GM12878 (cell line): ENCODE results near the gene SOX11. TPM values are rescaled to one million over a fixed set of nuclear protein-coding genes. Genes with fewer than 3 reads are reported as not detected.

Source experiments
- ATAC-seq: fragments of 200-7000 bp; cut with Tn5 transposase; 3 replicates; pipeline ENCODE4 v1.9.1; 2020; ENCODE audit warnings: mild to moderate bottlenecking, moderate library complexity
- BruUV-seq: library from RNA; stranded (reverse); fragments of 400-500 nt; replicated peaks from 2 replicates; lab custom pipeline; 2021; lab: Mats Ljungman, UMichigan
- CTCF ChIA-PET: fragments of 300-600 bp; sonication (Branson Sonifier 250); formaldehyde crosslinking; extraction: SDS; loops from one replicate; lab custom pipeline; 2021; ENCODE audit warnings: inconsistent platforms; lab: Yijun Ruan, JAX
- POLR2A ChIA-PET: fragments of 350-600 bp; formaldehyde crosslinking; extraction: SDS; loops from one replicate; lab custom pipeline; 2021; ENCODE audit warnings: inconsistent platforms; lab: Charles Lee
- RAD21 ChIA-PET: fragments of 300-600 bp; sonication (Branson Sonifier 250); formaldehyde crosslinking; loops from one replicate; lab custom pipeline; 2023; ENCODE audit warnings: antibody characterized with exemption; ENCODE audit not compliant: unreplicated experiment; lab: Charles Lee
- SMC1A ChIA-PET: fragments of 300-600 bp; sonication (Branson Sonifier 250); formaldehyde crosslinking; loops from one replicate; lab custom pipeline; 2023; ENCODE audit not compliant: unreplicated experiment, uncharacterized antibody; lab: Charles Lee
- DNase-seq: peaks from one replicate; pipeline ENCODE4 v3.0.0-alpha.2; 2011; ENCODE audit warnings: low read depth, low spot score
- FAIRE-seq: peaks from 3 replicates; lab custom pipeline; 2011; peaks lifted over from hg19 to GRCh38; lab: Jason Lieb, UNC
- H2AFZ ChIP-seq: 2 replicates; pipeline ENCODE4 v1.6.0; 2011; ENCODE audit warnings: low read depth, low read length, control low read depth; ENCODE audit not compliant: control insufficient read depth
- H3K27ac ChIP-seq: 2 replicates; pipeline ENCODE4 v1.5.1; 2011; ENCODE audit warnings: control low read depth; ENCODE audit not compliant: control insufficient read depth, insufficient read depth
- H3K27me3 ChIP-seq, 2 experiments: replicated peaks in 1 of 2; 2 replicates each; pipeline versions ENCODE4 v1.6.0 to v1.6.1; 2011; ENCODE audit warnings: low read length in 1 of 2; ENCODE audit not compliant: control insufficient read depth in 2 of 2, insufficient read depth in 2 of 2
- H3K36me3 ChIP-seq, 2 experiments: 2 replicates each; pipeline ENCODE4 v1.5.1; 2011; ENCODE audit warnings: low read length in 1 of 2; ENCODE audit not compliant: control insufficient read depth in 2 of 2, insufficient read depth in 2 of 2
- H3K4me1 ChIP-seq: 2 replicates; pipeline ENCODE4 v1.6.1; 2011; ENCODE audit warnings: mild to moderate bottlenecking, low read length, moderate library complexity, mixed read lengths; ENCODE audit not compliant: control insufficient read depth, insufficient read depth
- H3K4me2 ChIP-seq: 2 replicates; pipeline ENCODE4 v1.6.0; 2011; ENCODE audit warnings: control low read depth; ENCODE audit not compliant: control insufficient read depth, insufficient read depth
- H3K4me3 ChIP-seq: fragments of 200-600 bp; sonication (generic); 2 replicates; pipeline ENCODE4 v1.5.1; 2016
- H3K79me2 ChIP-seq: 2 replicates; pipeline ENCODE4 v1.6.0; 2011; ENCODE audit warnings: low read length; ENCODE audit not compliant: control insufficient read depth, insufficient read depth
- H3K9ac ChIP-seq: 2 replicates; pipeline ENCODE4 v1.8.0; 2011; ENCODE audit warnings: low read length, control low read depth, mixed read lengths; ENCODE audit not compliant: control insufficient read depth, insufficient read depth
- H3K9me3 ChIP-seq: replicated peaks from 3 replicates; pipeline ENCODE4 v1.5.1; 2011; ENCODE audit warnings: mild to moderate bottlenecking, low read length; ENCODE audit not compliant: control insufficient read depth, insufficient read depth
- H4K20me1 ChIP-seq: 2 replicates; pipeline ENCODE4 v1.6.0; 2011; ENCODE audit not compliant: control insufficient read depth, insufficient read depth
- GATAD2B ChIP-seq: fragments of 450-650 bp; conservative IDR thresholded peaks from 2 replicates; pipeline ENCODE4 v1.6.1; 2017; ENCODE audit warnings: low read depth, mild to moderate bottlenecking, moderate library complexity
- NFYA ChIP-seq: IDR thresholded peaks from 2 replicates; pipeline ENCODE4 v1.6.1; 2011; ENCODE audit warnings: low read depth, mild to moderate bottlenecking, low read length, improper control_type of control experiment, borderline replicate concordance
- NR2C1 ChIP-seq: fragments of 450-650 bp; IDR thresholded peaks from 2 replicates; pipeline ENCODE4 v1.6.1; 2017; ENCODE audit warnings: antibody characterized with exemption, mild to moderate bottlenecking, moderate library complexity
- POLR2AphosphoS2 ChIP-seq: IDR thresholded peaks from 2 replicates; pipeline ENCODE4 v1.6.1; 2011; ENCODE audit warnings: low read depth, mild to moderate bottlenecking, low read length, improper control_type of control experiment, moderate library complexity
- RAD51 ChIP-seq: fragments of 450-650 bp; IDR thresholded peaks from 2 replicates; pipeline ENCODE4 v1.6.1; 2016; ENCODE audit warnings: moderate library complexity, mild to moderate bottlenecking, inconsistent platforms
- RBBP5 ChIP-seq: fragments of 200-600 bp; sonication (generic); conservative IDR thresholded peaks from 2 replicates; pipeline ENCODE4 v1.6.1; 2016
- SMAD1 ChIP-seq: fragments of 450-650 bp; IDR thresholded peaks from 2 replicates; pipeline ENCODE4 v1.6.1; 2018; ENCODE audit warnings: mild to moderate bottlenecking, low read depth; ENCODE audit not compliant: partially characterized antibody
- SMARCA5 ChIP-seq: fragments of 450-650 bp; IDR thresholded peaks from 2 replicates; pipeline ENCODE4 v1.6.1; 2017; ENCODE audit warnings: mild to moderate bottlenecking
- SREBF2 ChIP-seq: IDR thresholded peaks from 2 replicates; pipeline ENCODE4 v1.6.1; 2012; ENCODE audit warnings: mild to moderate bottlenecking, low read length
- ZBED1 ChIP-seq: IDR thresholded peaks from 2 replicates; pipeline ENCODE4 v1.6.1; 2016; ENCODE audit warnings: borderline replicate concordance
- ZBTB11 ChIP-seq: fragments of 450-650 bp; formaldehyde crosslinking; IDR thresholded peaks from 2 replicates; pipeline ENCODE4 v1.5.0; 2022; ENCODE audit warnings: mild to moderate bottlenecking, missing genetic modification characterization
- ZNF217 ChIP-seq: fragments of 450-650 bp; IDR thresholded peaks from 2 replicates; pipeline ENCODE4 v1.6.1; 2017; ENCODE audit warnings: antibody characterized with exemption, mild to moderate bottlenecking
- WGBS: methylation state at CpG from one replicate; pipeline ENCODE4 v1.1.6; 2016; ENCODE audit warnings: low lambda C conversion rate; ENCODE audit not compliant: insufficient replicate concordance, insufficient coverage; ENCODE audit errors: missing lambda C conversion rate; 5-methylcytosine and 5-hydroxymethylcytosine counted together
- in situ Hi-C: fragments of 300-500 bp; cut with MboI; formaldehyde crosslinking; loops from 9 replicates; pipeline ENCODE4 v1.14.3; 2018; ENCODE audit warnings: mixed read lengths
- intact Hi-C: fragments of 100-400 bp; cut with micrococcal nuclease; formaldehyde crosslinking; loops from one replicate; pipeline ENCODE4 v1.14.2; 2022; ENCODE audit not compliant: unreplicated experiment
- polyA plus RNA-seq, 11 experiments: library from polyadenylated mRNA; depleted of rRNA in 4 of 11; unstranded in 6 of 11; stranded (reverse) in 5 of 11; fragments of >200 nt; fragmentation: Nextera tagmentation in 4 of 11; fragmentation: Illumina TruSeq in 1 of 11; extraction: Ambion mirVana in 4 of 11; extraction: Trizol in 1 of 11; gene quantifications; 1 replicate in 1 of 11; 2 replicates in 10 of 11; pipeline versions ENCODE4 v1.2.1 to v1.2.3, GENCODE V29; 2011 to 2016; ENCODE audit warnings: inconsistent platforms in 2 of 11, missing spikeins in 2 of 11, low read depth in 1 of 11
- total RNA-seq, 4 experiments: library from RNA; depleted of rRNA in 3 of 4; stranded (reverse); fragments of >200 nt in 3 of 4; fragmentation: Illumina TruSeq in 1 of 4; extraction: Trizol in 1 of 4; gene quantifications; 2 replicates each; pipeline versions ENCODE4 v1.2.1 to v1.2.3, GENCODE V29; 2013 to 2021
- TF ChIP-seq, protein P1 (sequence below): IDR thresholded peaks from 2 replicates; pipeline ENCODE4 v1.6.1; 2012; ENCODE audit warnings: mild to moderate bottlenecking, low read depth, low read length

Gene SOX11
- total and polyA plus RNA-seq, 10 of the 15 experiments (the other 5 are each of a cell fraction or from before 2014, with no cell fraction given): 0.03 to 0.04 (median 0.03) TPM; not detected in 7

- Histone ChIP-seq H3K27ac (no peak overlapping the region), H2AFZ (no peak overlapping the region), H3K9me3 (no peaks in the 10 kb centered on the region), H3K4me1 (no peaks in the 10 kb centered on the region)
- intact Hi-C loops: no loop called here
- CTCF ChIA-PET: no interaction called here
- no peak for TF ChIP-seq POLR2AphosphoS2
- no peak for TF ChIP-seq RAD51
- no peak for TF ChIP-seq NR2C1
- TF ChIP-seq, all 136 proteins: peak for 0
- Histone ChIP-seq H3K79me2 (no peaks in the 10 kb centered on the region), H3K36me3 (no peaks in the 10 kb centered on the region), H4K20me1 (no peaks in the 10 kb centered on the region), H3K4me3 (no peak overlapping the region), H3K27me3 (no peaks in the 10 kb centered on the region), H3K9ac (no peak overlapping the region), H3K4me2 (no peak overlapping the region)
- RAD21 ChIA-PET: no interaction called here
- POLR2A ChIA-PET: no interaction called here
- in situ Hi-C loops: no loop called here
- DNase-seq: no peak
- 7% methylated on average over 3 of the region's 3 CpGs for WGBS
- no peak for ATAC-seq
- SMC1A ChIA-PET: no interaction called here
- no peak for FAIRE-seq
- no TSS peak for BruUV-seq
Measured at GRCh38 chr2:5660591-5660990, 31.6 kb upstream of the SOX11 start.

- in situ Hi-C loops (no loop called here), intact Hi-C loops (no loop called here)
- ChIA-PET POLR2A (no interaction called here), RAD21 (no interaction called here), SMC1A (no interaction called here), CTCF (no interaction called here)
- no peak overlapping the region for H3K9ac ChIP-seq
- H3K36me3 ChIP-seq: no peaks in the 10 kb centered on the region
- H2AFZ ChIP-seq: no peak overlapping the region
- no peaks in the 10 kb centered on the region for H3K79me2 ChIP-seq
- no peaks in the 10 kb centered on the region for H4K20me1 ChIP-seq
- no peaks in the 10 kb centered on the region for H3K9me3 ChIP-seq
- no peak overlapping the region for H3K27ac ChIP-seq
- no peak overlapping the region for H3K4me2 ChIP-seq
- H3K4me1 ChIP-seq: no peaks in the 10 kb centered on the region
- no peak for ATAC-seq
- BruUV-seq: no TSS peak
- WGBS: 16% methylated on average over 5 of the region's 5 CpGs
- no peak for DNase-seq
- H3K27me3 ChIP-seq: no peaks in the 10 kb centered on the region
- no peak for FAIRE-seq
- no peak overlapping the region for H3K4me3 ChIP-seq
- TF ChIP-seq ZNF217: no peak
- TF ChIP-seq, protein P1, sequence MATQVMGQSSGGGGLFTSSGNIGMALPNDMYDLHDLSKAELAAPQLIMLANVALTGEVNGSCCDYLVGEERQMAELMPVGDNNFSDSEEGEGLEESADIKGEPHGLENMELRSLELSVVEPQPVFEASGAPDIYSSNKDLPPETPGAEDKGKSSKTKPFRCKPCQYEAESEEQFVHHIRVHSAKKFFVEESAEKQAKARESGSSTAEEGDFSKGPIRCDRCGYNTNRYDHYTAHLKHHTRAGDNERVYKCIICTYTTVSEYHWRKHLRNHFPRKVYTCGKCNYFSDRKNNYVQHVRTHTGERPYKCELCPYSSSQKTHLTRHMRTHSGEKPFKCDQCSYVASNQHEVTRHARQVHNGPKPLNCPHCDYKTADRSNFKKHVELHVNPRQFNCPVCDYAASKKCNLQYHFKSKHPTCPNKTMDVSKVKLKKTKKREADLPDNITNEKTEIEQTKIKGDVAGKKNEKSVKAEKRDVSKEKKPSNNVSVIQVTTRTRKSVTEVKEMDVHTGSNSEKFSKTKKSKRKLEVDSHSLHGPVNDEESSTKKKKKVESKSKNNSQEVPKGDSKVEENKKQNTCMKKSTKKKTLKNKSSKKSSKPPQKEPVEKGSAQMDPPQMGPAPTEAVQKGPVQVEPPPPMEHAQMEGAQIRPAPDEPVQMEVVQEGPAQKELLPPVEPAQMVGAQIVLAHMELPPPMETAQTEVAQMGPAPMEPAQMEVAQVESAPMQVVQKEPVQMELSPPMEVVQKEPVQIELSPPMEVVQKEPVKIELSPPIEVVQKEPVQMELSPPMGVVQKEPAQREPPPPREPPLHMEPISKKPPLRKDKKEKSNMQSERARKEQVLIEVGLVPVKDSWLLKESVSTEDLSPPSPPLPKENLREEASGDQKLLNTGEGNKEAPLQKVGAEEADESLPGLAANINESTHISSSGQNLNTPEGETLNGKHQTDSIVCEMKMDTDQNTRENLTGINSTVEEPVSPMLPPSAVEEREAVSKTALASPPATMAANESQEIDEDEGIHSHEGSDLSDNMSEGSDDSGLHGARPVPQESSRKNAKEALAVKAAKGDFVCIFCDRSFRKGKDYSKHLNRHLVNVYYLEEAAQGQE: no peak
- TF ChIP-seq ZBED1: no peak
- TF ChIP-seq SREBF2: no peak
- no peak for TF ChIP-seq NFYA
- no peak for TF ChIP-seq RBBP5
- no peak for TF ChIP-seq ZBTB11 (CRISPR knock-in tag)
- no peak for TF ChIP-seq SMARCA5
- TF ChIP-seq SMAD1: no peak
- no peak for TF ChIP-seq GATAD2B
Measured at GRCh38 chr2:5661362-5661761, 30.8 kb upstream of the SOX11 start.
